HCEC 1CT (cell line): Measurements from ENCODE around the gene CCDC28B.
"Not testable (repeated sequence)": the region's sequence is repeated elsewhere in the genome, so short reads cannot be mapped to it uniquely, and the experiment has no call there.

Experiments
- DNase-seq: peaks from one replicate; pipeline ENCODE4 v3.0.0-alpha.2; 2017

Gene CCDC28B

DNA sequence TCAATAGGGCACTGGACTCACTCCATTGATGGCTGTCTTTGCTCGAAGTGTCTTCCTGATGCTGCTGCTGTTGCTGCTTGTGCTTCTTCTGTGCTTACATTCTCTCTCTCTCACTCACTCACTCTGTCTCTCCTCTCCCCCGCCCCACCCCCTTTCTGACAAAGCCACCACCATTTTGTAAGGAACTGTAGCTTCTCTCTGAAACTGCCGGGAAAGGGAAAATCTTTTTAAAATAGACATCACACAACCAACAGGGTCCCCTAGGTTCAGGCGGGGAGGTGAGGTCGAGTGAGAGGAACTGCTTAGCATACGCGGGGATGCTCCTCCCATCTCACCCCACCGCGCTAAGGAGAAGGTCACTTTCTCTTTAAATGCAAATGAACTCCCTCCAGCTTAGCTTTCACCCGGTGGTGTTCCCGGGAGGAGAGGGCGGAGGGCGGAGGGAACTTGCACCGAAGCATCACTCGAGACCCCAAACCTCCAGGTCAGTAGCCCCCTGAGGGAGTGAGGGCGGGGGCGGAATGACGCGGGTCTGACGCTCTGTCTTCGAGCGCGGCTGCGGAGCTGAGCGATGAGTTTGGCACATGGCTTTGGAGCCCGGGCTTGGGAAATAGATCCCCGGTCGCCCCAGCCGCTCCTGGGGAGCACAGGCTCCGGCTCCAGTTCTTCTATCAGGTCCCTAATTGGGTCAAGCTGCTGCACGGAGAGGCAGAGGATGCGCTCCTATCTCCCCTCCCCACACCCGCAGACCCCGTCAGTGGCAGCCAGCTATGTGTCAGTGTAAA is at the start of gene CCDC28B:
TSS of gene CCDC28B (plus strand) at position 370 of the 785 bp plus-strand sequence. CDS start 1,341 bp downstream, outside the sequence.
- DNase-seq = peak; percentile 69

DNA sequence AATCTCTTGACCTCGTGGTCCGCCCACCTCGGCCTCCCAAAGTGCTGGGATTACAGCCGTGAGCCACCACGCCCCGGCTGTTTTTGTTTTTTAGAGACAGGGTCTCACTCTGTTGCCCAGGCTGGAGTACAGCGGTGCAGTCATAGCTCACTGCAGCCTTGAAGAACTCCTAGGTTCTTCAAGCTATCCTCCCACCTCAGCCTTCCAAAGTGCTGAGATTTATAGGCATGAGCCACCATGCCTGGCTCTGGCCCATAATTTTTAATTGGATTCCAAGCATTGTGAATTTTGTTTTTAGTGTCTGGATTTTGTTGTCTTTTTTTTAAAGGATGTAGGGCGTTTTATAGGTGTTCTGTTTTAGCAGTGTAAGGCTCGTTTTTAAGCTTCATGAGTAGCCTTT is 49.5 kb upstream of the CCDC28B start:
- DNase-seq = no peak

DNA sequence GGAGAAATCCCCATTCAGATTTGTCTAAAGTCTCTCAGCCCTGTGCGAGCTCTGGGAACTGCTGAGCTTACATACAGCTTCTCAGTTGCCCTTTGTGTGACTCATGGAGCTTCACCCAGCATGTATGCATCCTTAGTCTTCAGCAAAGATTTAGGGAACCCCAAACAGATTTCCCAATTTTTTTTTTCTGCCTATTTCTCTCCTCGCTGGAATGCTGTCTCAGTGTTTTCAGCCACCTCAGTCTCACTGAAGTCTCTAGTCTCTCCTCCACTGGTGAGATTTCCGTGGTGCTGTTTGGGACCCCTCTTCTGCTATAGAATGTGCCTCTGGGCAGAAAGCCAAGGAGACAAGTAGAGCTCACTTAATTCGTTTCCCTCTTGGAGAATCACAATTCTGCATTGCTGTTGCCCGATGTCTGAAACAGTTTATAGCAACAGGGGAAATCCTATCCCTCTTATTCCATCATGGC is 49.0 kb upstream of the CCDC28B start:
- peak; percentile 88 for DNase-seq

DNA sequence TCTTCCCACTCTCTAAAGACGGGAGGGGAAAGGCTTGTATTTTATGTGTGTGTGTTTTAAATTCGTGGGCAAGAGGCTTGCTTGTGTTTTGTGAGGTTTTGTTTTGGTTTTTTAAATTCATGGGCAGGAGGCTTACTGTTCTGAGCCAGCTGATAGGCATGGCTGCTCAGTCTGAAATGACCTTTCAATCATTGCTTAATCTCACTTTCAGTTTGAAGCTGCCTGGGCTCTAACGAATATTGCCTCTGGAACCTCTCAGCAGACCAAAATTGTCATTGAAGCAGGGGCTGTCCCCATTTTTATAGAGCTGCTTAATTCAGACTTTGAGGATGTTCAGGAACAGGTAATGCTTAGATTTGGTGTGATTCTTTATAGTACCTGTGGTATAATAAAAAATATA is 41.2 kb upstream of the CCDC28B start:
- no peak for DNase-seq

DNA sequence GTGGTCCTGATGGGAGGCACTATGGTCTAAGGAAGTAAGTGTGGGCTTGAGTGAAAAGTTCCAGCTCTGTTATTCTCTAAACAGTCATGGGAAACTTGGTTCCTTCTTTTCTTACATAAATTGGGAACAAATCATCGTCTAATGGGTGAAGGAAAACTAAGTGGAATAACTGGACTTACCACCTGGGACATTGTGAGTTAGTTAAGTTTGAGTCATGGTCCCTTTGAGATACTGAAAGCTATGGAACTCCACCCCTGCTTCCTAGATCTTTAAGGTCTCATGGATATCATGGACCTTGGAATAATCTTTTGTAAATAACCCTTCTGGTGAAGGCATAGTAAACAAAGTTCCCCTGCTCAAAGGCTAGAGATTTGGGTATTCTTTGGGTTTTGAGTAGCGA is 37.0 kb upstream of the CCDC28B start:
- DNase-seq = no peak

DNA sequence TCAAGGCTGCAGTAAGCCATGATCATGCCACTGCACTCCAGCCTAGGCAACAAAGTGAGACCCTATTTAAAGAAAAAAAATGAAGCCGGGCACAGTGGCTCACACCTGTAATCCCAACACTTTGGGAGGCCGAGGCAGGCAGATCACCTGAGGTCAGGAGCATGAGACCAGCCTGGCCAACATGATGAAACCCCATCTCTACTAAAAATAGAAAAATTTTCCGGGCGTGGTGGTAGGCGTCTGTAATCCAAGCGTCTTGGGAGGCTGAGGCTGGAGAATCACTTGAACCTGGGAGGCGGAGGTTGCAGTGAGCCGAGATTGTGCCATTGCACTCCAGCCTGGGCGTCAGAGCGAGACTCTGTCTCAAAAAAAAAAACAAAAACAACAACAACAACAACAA is 34.8 kb upstream of the CCDC28B start:
- not testable (repeated sequence) for DNase-seq

DNA sequence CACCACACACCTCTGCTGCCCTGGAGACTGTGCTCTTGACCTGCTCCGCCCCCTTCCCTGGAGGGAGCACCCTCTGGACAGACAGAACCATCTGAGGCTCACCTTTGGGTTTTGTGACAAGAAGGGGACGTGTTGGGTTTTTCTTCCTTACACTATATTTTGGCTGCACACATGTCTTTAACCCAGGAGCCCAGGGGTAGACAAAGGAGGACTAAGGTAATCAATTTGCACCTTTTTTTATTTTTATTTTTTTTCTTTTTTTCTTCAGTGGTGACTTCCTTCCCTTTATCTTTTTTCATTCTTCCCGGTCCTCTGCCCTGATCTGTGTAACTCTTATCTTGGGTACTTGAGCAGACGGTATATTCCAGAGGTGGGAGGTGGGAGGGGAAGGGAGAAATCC is 29.4 kb upstream of the CCDC28B start:
- no peak for DNase-seq

DNA sequence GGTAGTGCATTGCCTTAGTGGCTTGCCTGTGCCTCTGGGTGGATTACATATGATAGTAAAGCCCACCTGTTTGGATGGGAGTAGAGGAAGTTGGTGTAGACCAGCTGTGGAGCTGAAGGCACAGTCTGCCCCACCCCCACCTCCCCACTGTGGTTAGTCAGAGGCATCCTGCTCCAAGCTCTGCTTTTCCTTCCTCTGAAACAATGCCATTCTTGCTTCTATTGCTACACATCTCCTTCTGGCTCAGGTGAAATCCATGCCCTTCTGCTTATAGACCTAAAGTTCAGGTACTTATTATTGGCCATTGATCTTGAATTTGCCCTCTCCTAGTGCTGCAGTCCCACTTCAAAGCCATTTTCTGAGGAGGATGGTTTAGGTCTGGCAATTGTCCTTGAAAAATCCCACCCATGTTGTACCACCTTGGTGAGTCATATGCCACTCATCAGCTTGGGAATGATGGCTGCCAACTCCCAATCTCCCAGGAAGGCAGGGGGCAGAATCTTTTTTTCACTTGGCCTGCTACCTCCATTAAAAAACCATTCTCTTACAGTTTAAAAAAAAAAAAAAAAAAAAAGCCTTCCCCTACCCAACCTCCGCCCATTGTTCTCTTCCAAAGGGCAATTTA is 27.7 kb upstream of the CCDC28B start:
- peak; percentile 20 for DNase-seq

DNA sequence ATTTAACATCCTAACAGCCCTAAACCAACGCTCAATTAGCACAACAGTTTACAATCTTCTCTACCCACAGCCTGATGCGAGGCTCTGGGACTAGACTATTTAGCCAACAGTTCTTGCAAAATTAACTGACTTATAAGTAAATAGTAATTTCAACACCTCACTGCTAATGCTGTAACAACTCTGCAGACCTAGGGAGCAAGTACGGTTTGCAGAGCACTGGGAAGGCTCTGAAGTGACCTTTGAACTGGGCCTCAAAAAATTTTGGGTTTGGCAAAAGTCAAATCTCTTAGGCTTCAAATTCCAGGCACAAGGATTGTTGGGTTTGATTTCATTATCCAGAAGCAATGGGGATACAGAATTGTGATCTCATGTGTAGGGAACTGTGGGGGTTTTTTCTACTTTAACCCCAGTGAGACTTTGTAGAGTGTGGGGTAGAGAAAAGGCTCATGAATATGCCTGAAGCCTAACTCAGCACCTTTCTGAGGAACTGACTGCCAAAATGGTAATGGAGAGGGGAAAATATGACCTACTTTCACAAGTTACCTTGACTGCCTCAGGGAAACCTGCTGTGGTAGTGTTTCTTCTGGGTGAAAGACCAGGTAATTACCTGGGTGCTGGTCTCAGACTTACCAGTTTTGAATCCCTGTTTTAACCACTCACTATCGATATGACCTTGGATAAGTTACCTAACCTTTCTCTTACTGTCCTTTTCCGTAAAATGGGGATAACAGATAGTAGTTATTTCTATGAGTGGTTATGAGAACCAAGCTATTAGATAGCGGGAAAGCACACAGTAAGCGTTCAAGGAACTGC is 21.8 kb upstream of the CCDC28B start:
- DNase-seq = no peak

DNA sequence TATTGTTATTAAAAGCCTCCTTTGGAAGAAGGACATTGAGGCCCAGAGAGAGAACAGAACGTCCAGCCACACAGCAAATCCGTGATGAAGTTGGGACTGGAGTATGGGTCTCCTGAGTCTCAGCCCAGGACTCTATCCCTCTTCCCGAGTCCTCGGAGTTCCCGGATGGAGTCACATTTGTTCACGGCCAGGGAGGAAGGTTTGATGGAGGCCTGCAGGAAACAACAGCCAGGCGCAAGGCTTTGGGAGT is 21.3 kb upstream of the CCDC28B start:
- no peak for DNase-seq

DNA sequence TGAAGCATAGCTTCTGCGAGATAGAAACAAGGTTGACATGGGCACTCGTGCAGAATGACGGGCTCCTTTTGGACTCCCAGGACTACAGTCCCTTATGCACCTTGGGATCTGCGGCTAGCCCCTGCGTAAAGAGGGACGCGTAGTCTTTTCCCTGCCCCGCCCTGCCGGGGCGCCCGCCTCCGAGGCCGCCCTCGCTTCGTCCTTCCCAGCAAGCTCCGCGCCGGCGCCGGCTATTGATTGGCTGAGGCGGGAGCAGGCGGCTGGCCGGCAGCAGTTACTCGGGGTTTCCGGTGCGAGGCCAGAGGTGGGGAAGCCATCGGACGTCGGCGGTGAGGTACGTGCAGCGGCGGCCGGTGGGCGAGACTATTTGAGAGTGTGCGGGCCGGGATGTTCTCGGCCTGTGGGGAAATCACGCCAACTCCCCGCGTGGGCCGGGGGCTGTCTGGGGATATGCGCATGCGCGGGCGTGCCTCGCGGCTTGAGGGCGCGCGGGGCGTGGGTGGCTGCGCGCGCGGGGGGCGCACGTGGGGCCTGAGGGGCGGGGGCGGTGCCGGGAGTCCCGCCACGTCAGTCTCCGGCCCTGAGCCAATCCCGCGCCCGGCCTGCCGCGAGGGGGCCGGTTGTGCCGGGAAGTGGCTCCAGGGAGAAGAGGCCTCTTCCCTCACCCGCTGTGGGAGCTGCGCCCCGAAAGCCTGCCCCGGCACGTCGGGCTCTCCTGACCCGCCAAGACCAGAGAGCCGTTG is 20.8 kb upstream of the CCDC28B start, which contains the start of gene TXLNA:
TSS of gene TXLNA (plus strand) at position 233 of the 743 bp plus-strand sequence. CDS start 671 bp downstream, outside the sequence.
- peak; percentile 95 for DNase-seq

DNA sequence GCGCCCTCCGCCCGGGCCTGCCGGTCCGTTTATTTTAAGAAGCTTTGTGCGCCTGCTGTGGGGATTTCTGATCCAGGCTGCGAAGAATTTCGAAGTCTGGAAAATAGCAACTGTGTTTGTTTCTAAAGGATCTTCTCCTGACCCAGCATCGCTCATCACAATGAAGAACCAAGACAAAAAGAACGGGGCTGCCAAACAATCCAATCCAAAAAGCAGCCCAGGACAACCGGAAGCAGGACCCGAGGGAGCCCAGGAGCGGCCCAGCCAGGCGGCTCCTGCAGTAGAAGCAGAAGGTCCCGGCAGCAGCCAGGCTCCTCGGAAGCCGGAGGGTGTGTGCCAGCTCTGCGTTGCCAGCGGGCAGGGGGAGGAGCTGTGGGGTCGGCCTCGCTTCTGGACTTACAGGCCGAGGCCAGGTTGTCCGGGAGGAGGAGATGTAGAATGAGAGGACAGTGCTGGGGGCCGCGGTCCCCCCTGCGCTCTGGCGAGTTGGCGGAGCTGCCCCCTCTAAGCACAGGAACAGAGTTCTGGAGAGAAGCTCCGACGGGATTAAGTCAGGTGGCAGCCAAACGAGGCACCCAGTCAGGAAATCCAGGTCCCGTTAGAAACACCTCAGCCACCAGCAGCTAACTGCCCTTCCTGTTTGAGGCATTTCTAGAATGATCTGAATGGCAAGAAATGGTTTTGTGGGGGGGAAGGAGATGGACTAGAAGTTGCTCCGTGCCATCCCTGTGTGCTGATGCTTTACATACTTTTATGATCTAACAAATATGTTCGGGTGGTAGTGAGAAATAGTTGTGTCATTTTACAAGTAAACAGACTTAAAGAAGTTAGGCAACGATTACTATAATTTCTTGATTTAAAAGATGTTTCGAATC is 20.0 kb upstream of the CCDC28B start:
- DNase-seq = peak; percentile 56

DNA sequence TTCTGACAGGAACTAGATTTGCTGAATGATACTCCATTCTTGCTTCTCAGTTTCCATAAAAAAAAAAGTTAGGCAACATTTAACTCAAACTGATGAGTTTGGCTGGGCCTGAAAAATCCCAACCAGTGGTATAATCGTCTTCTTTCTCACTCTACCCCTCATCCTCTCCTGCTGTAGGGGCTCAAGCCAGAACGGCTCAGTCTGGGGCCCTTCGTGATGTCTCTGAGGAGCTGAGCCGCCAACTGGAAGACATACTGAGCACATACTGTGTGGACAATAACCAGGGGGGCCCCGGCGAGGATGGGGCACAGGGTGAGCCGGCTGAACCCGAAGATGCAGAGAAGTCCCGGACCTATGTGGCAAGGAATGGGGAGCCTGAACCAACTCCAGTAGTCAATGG is 19.3 kb upstream of the CCDC28B start:
- DNase-seq = no peak

DNA sequence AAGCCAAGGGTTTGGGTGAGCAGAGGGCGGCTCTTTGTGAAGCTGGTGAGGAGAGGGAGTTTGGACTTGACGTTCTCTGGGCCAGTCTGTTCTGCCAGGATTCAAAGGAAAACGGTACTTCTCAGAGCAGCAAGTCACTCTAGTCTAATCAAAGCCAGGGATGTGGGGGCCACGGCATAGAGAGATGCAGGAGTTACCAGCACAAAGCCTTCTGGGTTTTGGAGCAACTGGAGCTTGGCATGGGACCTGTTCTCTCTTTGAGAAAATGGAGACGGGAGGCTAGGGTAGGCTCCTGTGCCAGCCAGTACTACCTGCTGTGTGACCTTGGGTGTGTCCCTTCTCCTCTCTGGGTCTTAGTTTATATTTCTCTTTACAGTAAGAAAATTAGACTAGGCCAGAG is 18.8 kb upstream of the CCDC28B start:
- no peak for DNase-seq

DNA sequence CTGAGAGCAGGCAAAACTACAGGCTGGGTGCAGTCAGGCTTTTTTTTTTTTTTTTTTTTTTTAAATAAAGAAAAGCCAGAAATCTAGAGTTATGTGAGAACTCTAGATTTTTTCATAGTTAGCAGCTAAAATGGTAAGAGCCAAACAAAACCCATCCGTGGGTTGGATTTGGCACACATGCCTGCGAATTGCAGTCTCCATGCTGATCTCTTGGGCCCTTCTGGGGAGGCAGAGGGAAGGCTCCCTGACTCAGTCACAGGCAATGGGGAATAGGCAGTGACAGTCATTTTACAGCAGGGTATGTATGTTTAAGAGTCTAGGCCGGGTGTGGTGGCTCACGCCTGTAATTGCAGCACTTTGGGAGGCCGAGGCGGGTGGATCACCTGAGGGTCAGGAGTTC is 18.3 kb upstream of the CCDC28B start:
- DNase-seq = no peak

DNA sequence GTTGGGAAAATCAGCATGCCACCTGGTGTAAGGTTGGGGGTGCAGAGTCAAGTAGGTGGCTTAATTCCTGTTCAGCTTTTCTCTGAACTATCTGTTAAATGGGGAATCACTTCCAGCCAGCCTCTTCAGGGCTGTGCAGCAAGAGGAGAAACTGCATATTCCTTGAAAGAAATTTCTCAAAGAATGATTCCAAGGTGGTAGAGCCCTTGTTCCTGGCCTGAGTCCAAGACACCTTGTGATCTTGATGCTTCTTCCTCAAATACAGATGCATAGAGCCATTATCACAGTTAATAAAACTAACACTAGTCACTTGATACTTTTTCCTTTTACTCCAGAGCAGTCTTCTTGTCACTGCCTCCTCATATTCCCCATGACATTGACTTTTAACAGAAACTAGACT is 15.7 kb upstream of the CCDC28B start:
- DNase-seq = no peak

DNA sequence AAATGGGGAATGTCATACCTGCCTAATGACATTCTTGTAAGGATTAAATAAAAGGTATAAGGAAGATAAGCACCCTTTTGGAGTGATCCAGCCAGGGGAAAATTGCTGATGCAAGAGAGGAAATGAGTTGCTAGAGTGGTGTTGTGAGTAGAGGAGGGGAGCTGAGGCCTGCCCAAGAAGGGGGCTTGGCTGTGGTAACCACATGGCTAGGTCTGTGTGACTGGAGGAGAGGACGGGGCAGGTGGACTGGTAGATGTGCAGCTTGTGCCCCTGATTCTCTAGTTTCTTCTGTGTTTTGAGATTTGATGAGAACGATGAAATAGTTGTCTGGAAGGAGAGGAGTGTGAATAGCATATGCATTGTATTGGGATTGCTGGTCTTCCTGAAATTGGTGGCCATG is 14.3 kb upstream of the CCDC28B start:
- DNase-seq = no peak

DNA sequence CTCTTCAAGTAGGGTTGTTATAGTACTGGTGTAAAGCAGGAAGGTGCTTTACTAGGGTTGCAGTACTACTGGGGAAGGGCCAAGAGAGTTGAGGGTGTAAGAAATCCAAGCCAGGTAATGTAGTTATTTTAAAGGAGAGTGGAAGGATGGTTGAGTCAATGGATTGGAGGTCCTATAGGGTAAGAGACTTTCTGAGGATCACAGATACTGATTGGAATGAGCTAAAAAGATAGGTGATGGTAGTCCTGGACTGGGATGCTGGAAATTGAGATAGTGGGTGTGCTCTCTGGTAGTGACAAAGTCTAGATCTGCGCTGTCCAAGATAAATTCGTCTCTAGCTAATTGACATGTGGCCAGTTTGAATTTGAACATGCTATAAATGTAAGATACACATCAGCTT is 13.9 kb upstream of the CCDC28B start:
- no peak for DNase-seq

DNA sequence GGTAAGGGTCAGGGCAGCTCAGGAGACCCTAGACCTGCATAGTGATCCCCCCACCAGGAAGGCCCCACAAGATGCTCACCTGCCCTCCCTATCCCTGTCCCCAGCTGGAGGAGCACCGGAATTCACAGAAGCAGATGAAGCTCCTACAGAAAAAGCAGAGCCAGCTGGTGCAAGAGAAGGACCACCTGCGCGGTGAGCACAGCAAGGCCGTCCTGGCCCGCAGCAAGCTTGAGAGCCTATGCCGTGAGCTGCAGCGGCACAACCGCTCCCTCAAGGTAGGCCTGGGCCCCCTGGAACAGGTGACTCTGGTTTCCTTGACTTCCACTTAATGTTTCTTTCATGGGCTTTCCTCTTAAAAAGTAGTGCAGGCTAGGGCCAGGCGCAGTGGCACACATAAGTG is 12.5 kb upstream of the CCDC28B start:
- no peak for DNase-seq

DNA sequence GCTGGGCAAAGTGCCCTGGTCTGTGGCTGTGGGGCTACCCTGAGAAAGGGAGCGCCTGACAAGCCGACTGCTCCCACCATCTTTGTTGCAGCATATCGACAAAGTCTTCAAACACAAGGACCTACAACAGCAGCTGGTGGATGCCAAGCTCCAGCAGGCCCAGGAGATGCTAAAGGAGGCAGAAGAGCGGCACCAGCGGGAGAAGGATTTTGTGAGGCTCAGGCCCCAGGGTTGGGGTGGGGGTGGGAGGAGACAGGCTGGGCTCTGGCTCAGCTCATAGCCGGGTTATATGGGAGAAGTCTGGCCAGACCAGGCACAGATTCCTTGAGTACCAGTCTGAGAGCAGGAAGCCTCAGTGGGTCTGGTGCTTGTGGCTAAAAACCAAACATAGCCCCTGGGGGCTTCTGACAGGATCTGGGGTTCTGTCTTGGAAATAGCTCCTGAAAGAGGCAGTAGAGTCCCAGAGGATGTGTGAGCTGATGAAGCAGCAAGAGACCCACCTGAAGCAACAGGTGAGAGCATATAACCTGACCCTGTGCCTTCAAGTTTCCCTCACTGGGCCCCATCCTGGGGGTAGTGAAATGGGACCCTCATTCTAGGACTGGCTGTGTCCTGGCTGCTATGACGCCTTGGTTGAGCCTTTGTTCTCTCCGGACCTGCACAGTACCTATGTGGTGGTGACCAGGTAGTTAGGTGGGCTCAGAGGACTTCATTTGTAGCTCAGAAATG is 8.0 kb upstream of the CCDC28B start:
- DNase-seq = no peak

DNA sequence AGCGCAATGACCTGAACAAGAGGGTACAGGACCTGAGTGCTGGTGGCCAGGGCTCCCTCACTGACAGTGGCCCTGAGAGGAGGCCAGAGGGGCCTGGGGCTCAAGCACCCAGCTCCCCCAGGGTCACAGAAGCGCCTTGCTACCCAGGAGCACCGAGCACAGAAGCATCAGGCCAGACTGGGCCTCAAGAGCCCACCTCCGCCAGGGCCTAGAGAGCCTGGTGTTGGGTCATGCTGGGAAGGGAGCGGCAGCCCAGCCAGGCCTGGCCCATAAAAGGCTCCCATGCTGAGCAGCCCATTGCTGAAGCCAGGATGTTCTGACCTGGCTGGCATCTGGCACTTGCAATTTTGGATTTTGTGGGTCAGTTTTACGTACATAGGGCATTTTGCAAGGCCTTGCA is 5.4 kb upstream of the CCDC28B start:
- DNase-seq = no peak
